ENCODE measurements around the gene C11orf21. TPM values are rescaled to one million over a fixed set of nuclear protein-coding genes. Genes with fewer than 3 reads are reported as not detected.

The C11orf21 gene
- total and polyA plus RNA-seq, 10 of the 15 experiments (the other 5 are each of a cell fraction or from before 2014, with no cell fraction given), result 0.04 to 0.26 (median 0.11) TPM; not detected in 7

DNA sequence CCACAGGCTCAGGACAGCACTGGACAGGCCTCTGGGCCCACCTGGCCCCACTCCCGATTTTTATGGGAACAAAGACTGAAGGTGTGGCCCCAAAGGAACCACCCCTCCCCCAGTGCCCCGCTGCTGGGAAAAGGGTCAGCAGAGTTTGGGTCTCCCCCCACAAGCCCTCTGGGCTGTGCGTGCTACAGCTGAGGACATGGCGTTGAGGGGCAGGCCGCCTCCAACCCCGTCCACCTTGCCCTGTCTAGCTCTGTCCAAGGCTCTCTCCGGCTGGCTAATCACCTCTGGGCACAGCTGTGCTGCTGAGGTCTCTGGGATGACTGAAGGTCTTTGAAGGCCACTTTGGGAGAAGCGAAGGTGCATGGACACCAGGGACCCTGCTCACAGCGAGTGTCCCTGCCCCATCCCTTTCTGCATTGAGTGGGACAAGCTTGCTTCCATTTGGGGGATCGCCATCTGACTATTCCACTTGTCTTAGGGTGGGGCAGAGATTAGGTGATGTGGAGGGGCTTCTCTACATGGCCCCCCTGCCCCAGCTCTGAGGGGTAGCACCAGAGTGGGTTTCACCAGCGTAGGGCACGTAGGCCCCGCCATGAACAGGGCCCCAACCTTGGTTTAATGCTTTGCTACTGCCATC lies 37.9 kb downstream of the C11orf21 start:
- Histone ChIP-seq H3K27me3 (replicated peaks in 1 of 2; ENCODE audit: control insufficient read depth in 2 of 2, insufficient read depth in 2 of 2, low read length in 1 of 2) (no peaks in the 10 kb centered on the region), H3K79me2 (ENCODE audit: control insufficient read depth, insufficient read depth, low read length) (no peaks in the 10 kb centered on the region), H3K9me3 (replicated peaks; ENCODE audit: control insufficient read depth, insufficient read depth, low read length) (no peaks in the 10 kb centered on the region; the same call in 2 of the 3 replicates), H2AFZ (ENCODE audit: control insufficient read depth, low read depth, low read length) (no peak overlapping the region), H3K4me2 (ENCODE audit: control insufficient read depth, insufficient read depth) (no peak overlapping the region), H3K4me1 (ENCODE audit: control insufficient read depth, insufficient read depth, low read length) (peaks cover 15% of the 10 kb centered on the region), H3K9ac (ENCODE audit: control insufficient read depth, insufficient read depth, low read length) (no peak overlapping the region), H3K36me3 (ENCODE audit: control insufficient read depth in 2 of 2, insufficient read depth in 2 of 2, low read length in 1 of 2) (no peaks in the 10 kb centered on the region), H4K20me1 (ENCODE audit: control insufficient read depth, insufficient read depth) (no peaks in the 10 kb centered on the region), H3K27ac (ENCODE audit: control insufficient read depth, insufficient read depth) (no peak overlapping the region), H3K4me3 (no peak overlapping the region)
- TF ChIP-seq SRF (IDR thresholded peaks at IDR 0.05; ENCODE audit: low read depth in 2 of 2, low read length in 2 of 2) (no peak), IRF4 (IDR thresholded peaks at IDR 0.05; ENCODE audit: low read depth, low read length) (no peak), SIX5 (IDR thresholded peaks at IDR 0.05; ENCODE audit: low read depth, low read length, severe bottlenecking) (no peak), ZNF622 (IDR thresholded peaks at IDR 0.05) (no peak), CBX3 (IDR thresholded peaks at IDR 0.05; ENCODE audit: borderline replicate concordance, low read depth) (no peak), TARDBP (IDR thresholded peaks at IDR 0.05; ENCODE audit: borderline replicate concordance) (no peak), WRNIP1 (IDR thresholded peaks at IDR 0.05; ENCODE audit: borderline replicate concordance, low read depth, low read length) (no peak)
- intact Hi-C loops (cut with micrococcal nuclease; ENCODE audit: unreplicated experiment), result no loop called here
- POLR2A ChIA-PET, result no interaction called here
- 58% methylated on average over 13 of the region's 13 CpGs for WGBS (ENCODE audit: insufficient coverage, insufficient replicate concordance, low lambda C conversion rate, missing lambda C conversion rate)
- FAIRE-seq (no peak), ATAC-seq (no peak), DNase-seq (ENCODE audit: low read depth, low spot score) (no peak)
- in situ Hi-C loops (cut with MboI), result no loop called here
- CTCF ChIA-PET, result no interaction called here
- SMC1A ChIA-PET (ENCODE audit: uncharacterized antibody, unreplicated experiment), result no interaction called here
- BruUV-seq (replicated peaks), result no TSS peak
- RAD21 ChIA-PET (ENCODE audit: unreplicated experiment), result no interaction called here

DNA sequence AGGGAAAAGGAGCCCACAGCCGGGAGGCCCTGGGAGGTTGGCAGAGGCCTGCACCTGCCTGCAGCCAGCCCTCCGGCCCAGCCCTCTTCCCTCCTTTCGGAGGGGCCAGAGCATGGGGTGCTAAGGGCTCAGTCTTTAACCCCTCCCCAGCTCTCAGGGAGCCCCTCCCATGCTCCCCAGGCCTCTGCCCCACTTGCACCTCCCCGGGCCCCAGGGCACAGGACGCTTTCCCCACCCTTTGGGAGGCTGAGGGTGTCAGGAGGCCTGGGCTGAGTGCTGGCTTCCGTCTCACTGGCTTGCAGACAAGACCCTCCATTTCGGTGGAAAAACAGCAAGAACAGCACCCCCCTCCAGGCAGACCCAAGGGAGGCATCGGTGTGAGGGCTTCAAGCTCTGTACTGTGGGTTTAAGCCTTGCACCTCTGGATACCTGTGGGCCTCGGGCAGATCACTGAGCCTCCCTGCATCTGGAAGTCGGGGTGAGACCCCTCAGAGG lies 38.6 kb downstream of the C11orf21 start:
- Histone ChIP-seq H3K27me3 (replicated peaks in 1 of 2; ENCODE audit: control insufficient read depth in 2 of 2, insufficient read depth in 2 of 2, low read length in 1 of 2) (no peaks in the 10 kb centered on the region), H2AFZ (ENCODE audit: control insufficient read depth, low read depth, low read length) (no peak overlapping the region), H4K20me1 (ENCODE audit: control insufficient read depth, insufficient read depth) (no peaks in the 10 kb centered on the region), H3K4me1 (ENCODE audit: control insufficient read depth, insufficient read depth, low read length) (peaks cover 15% of the 10 kb centered on the region), H3K79me2 (ENCODE audit: control insufficient read depth, insufficient read depth, low read length) (no peaks in the 10 kb centered on the region), H3K27ac (ENCODE audit: control insufficient read depth, insufficient read depth) (no peak overlapping the region), H3K9me3 (replicated peaks; ENCODE audit: control insufficient read depth, insufficient read depth, low read length) (no peaks in the 10 kb centered on the region; the same call in 2 of the 3 replicates), H3K9ac (ENCODE audit: control insufficient read depth, insufficient read depth, low read length) (no peak overlapping the region), H3K4me3 (no peak overlapping the region), H3K36me3 (ENCODE audit: control insufficient read depth in 2 of 2, insufficient read depth in 2 of 2, low read length in 1 of 2) (no peaks in the 10 kb centered on the region), H3K4me2 (ENCODE audit: control insufficient read depth, insufficient read depth) (no peak overlapping the region)
- SMC1A ChIA-PET (ENCODE audit: uncharacterized antibody, unreplicated experiment), result no interaction called here
- ATAC-seq, result no peak
- FAIRE-seq, result no peak
- in situ Hi-C loops (cut with MboI) (no loop called here), intact Hi-C loops (cut with micrococcal nuclease; ENCODE audit: unreplicated experiment) (no loop called here)
- WGBS (ENCODE audit: insufficient coverage, insufficient replicate concordance, low lambda C conversion rate, missing lambda C conversion rate), result 42% methylated on average over 8 of the region's 10 CpGs
- DNase-seq (ENCODE audit: low read depth, low spot score), result no peak
- CTCF ChIA-PET, result no interaction called here
- no TSS peak for BruUV-seq (replicated peaks)
- POLR2A ChIA-PET, result no interaction called here
- RAD21 ChIA-PET (ENCODE audit: unreplicated experiment), result no interaction called here
- no peak for TF ChIP-seq TCF7 (IDR thresholded peaks at IDR 0.05; ENCODE audit: borderline replicate concordance)
- TF ChIP-seq CREB1 (IDR thresholded peaks at IDR 0.05; ENCODE audit: low read depth), result no peak
- TF ChIP-seq MTA3 (IDR thresholded peaks at IDR 0.05; ENCODE audit: borderline replicate concordance, low read length), result no peak
- no peak for TF ChIP-seq CBFB (IDR thresholded peaks at IDR 0.05; ENCODE audit: low read depth)
- no peak for TF ChIP-seq ZSCAN29 (IDR thresholded peaks at IDR 0.05)
- TF ChIP-seq, protein P1, sequence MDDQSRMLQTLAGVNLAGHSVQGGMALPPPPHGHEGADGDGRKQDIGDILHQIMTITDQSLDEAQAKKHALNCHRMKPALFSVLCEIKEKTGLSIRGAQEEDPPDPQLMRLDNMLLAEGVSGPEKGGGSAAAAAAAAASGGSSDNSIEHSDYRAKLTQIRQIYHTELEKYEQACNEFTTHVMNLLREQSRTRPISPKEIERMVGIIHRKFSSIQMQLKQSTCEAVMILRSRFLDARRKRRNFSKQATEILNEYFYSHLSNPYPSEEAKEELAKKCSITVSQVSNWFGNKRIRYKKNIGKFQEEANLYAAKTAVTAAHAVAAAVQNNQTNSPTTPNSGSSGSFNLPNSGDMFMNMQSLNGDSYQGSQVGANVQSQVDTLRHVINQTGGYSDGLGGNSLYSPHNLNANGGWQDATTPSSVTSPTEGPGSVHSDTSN (IDR thresholded peaks at IDR 0.05; ENCODE audit: insufficient replicate concordance, low read depth, low read length), result no peak
- TF ChIP-seq, protein P2, sequence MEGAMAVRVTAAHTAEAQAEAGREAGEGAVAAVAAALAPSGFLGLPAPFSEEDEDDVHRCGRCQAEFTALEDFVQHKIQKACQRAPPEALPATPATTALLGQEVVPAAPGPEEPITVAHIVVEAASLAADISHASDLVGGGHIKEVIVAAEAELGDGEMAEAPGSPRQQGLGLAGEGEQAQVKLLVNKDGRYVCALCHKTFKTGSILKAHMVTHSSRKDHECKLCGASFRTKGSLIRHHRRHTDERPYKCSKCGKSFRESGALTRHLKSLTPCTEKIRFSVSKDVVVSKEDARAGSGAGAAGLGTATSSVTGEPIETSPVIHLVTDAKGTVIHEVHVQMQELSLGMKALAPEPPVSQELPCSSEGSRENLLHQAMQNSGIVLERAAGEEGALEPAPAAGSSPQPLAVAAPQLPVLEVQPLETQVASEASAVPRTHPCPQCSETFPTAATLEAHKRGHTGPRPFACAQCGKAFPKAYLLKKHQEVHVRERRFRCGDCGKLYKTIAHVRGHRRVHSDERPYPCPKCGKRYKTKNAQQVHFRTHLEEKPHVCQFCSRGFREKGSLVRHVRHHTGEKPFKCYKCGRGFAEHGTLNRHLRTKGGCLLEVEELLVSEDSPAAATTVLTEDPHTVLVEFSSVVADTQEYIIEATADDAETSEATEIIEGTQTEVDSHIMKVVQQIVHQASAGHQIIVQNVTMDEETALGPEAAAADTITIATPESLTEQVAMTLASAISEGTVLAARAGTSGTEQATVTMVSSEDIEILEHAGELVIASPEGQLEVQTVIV (IDR thresholded peaks at IDR 0.05; ENCODE audit: borderline replicate concordance, partially characterized antibody), result no peak
- no peak for TF ChIP-seq SMAD5 (IDR thresholded peaks at IDR 0.05; ENCODE audit: low read depth)
- TF ChIP-seq SREBF1 (IDR thresholded peaks at IDR 0.05; ENCODE audit: low read length), result no peak
- TF ChIP-seq RUNX3 (IDR thresholded peaks at IDR 0.05; ENCODE audit: low read length), result no peak
